ENCODE data around the gene MSX2.

GRCh38 chr5:174744896-174745295, 20.5 kb downstream of the MSX2 start:
- no peak for TF ChIP-seq CTCF (IDR thresholded peaks at IDR 0.05 in 4 of 5, conservative IDR thresholded peaks at IDR 0.05 in 1 of 5)
- no peak for TF ChIP-seq POLR2A (IDR thresholded peaks at IDR 0.05)
